Stimulated activated CD8-positive, alpha-beta memory T cell treated with anti-CD3 and anti-CD28 coated beads, Interleukin-15, amount 100 ng/mL, for 24 hours (primary cell): Measurements from ENCODE around the gene PSMA7.
"Not testable (repeated sequence)": the region's sequence is repeated elsewhere in the genome, so short reads cannot be mapped to it uniquely, and the experiment has no call there.

Experiments
- DNase-seq: peaks from one replicate; pipeline ENCODE4 v3.0.0-alpha.2; 2020; ENCODE audit warnings: low read depth

Gene PSMA7

DNA sequence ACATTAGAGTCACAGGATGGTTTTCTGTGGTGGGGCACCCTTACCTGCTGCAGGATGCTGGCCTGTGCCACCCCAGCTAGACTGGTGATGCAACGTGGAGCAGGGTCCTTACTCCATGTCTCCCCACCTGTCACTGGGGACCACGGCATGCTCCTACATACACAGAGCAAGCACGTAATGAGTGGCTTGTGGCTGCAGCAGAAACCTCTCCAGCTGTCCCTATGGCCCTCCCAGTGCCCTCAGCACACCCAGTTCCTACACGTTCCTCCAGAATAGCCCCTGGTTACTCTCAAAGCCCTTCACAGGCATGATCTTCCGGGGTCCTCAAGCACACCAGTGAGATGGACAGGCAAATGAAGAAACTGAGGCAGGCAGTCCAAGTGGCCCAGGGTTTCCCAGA, 24.1 kb downstream of the PSMA7 start:
- DNase-seq = no peak

DNA sequence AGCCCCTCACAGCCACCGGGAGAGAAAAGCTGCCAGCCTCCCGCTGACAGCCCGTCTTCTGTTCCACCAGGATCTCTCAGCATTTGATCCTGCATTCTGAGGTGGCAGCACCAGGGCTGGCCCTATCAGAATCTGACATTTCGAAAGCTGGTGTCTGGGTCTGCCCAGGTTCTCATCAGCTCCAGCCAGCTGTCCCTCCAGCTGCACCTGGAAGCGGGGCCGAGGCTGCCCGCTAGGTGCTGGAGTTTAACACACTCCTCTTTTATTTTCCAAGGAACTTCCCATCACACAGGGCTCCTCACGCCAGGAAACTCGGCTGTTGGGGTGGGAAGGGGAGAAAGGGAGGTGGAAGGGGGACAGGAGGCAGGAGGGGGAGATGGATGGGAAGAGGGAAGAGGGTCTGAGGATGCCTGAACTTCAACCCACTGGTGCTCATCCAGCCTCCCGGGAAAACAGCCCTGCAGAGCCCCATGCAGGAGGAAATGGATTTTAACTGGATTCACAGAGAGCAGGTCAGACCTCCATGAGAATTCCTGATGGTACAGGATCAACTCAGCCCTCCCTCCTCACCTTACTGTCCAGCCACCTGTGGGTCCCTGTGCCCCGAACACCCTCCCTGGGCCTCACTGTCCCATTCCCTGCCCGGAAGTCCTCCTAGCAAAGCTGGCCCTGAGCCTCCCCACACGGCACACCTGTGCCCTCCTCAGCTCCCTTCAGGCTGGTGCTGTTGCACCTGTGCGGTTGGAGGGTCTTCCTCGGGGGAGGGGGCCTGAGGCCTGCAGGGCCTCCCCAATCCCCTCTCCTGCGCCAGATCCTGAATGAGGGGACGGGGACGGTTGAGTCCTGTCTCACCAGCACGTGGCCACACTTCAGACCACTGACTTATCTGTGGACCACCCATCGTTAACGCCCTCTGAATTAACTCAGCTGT, 24.8 kb downstream of the PSMA7 start:
- no peak for DNase-seq

DNA sequence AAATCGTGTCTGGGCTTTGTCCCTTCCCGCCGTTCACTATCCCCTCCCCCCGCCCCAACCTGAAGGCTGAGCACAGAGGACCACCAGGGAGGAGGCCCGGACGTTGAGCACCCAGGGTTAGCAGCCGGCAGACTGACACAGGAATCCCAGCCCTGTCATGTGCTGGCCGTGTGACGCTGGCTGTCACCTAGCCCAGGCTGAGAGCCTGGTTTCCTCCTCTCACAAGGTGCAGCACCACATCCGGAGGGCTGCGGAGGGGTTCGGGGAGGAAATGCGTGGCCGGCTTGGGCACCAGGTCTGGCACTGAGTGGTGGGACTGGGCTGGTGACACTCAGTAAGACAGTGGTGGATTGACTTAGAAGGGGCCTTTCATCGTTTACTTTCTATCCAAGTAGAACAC, 25.5 kb downstream of the PSMA7 start:
- no peak for DNase-seq

DNA sequence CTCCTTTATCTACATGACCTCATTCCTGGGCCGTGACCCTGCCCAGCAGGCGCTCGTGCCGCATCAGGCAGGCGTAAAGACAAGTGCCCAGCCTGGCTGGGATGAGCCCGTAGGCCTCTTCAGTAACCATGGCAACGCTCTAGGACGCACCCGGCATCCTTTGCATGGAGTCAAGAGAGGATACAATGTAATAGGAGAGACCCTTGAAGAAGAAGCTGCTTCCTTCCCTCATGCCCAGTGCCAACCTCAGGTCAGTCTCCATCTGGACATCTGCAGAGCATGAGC, 25.9 kb downstream of the PSMA7 start:
- DNase-seq = no peak

DNA sequence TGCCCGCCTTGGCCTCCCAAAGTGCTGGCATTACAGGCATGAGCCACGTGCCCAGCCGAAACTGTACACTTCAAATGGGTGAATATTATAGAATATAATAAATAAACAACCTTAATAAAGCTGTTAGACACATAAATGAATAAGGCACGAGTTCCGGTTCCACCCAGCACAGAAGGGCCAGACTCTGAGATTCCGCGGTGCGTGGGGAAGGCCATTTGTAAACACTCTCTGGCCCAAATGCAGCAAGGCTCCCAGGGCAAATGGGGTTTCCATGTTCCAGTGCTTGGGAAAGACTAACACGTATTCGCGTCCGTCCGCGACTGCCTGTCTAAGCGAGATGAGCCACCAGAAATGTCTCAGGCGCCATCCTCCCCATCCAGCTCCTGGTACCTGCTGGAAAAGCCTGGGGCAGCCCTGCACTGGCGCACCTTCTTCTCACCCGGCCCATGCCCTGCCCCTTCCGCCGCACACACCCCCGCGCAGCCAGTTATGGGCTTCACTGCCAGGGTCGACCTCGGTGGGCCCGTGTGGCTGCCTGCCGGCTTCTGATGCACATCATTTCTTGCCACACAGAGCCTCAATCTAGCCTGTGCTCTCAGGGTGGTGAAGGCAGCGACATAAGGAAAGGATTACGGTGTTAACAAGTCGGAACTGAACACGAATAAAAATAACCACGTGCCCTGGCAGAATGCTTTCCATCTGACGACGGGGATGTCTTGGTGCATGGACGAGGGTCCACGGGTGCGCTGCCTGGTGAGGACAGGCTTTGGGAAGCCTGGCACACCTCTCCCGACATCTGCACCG, 26.4 kb downstream of the PSMA7 start:
- no peak for DNase-seq

DNA sequence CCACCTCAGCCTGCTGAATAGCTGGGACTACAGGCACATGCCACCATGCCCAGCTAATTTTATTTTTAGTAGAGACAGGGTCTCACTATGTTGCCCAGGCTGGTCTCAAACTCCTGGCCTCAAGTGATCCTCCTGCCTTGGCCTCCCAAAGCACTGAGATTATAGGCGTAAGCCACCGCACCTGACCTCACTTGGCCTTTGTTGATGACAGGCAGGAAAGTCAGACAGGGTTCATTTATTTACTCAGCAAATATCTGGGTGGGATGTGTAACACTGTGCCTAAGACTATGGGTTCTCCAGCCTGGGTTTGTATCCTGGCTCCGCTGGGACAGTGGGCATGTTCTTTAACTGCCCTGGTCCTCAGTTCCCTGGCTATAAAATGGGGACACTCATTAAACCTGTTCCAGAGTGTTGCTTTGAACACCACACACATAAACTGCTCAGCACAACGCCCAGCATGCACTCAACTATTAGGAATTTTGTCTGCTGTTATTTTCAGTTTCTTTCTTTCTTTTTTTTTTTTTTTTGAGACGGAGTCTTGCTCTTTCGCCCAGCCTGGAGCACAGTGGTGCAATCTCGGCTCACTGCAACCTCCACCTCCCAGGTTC, 27.3 kb downstream of the PSMA7 start:
- DNase-seq = not testable (repeated sequence)

DNA sequence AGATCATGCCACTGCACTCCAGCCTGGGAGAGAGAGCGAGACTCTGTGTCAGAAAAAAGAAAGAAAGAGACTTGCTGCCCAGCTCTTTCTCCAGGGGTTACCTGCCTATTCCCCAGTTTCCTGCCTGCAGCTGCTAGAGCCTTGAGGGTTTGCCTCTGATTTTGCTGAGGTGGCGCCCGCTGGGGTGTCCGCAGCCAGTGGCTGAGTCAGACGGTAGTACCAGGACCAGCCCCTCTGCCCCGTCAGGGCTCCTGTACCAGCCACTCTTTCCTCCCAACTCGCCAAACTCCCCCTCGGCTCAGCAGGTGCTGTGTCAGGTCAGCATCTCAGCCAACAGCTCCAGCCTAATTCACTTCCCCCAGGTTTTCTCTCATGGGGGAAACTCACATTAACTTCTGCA, 28.3 kb downstream of the PSMA7 start:
- no peak for DNase-seq

DNA sequence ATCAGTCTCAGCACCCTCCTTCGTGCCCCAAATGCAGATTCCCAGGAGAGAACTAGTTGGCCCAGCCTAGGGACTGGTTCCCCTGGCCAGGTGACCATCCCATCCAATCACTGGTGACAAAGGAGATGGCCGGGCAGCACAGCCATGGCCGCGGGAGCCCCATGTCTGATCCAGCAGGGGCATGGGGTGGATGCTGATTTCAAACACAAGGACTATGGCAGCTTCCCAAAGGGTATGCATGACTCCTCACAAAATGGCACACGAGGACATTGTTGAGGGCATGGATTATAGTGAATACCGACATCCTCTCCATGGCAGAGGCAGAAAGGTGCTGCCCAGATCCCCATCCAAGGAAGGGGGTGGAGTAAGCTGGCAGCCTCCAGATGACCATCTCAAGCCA, 30.8 kb downstream of the PSMA7 start:
- no peak for DNase-seq

DNA sequence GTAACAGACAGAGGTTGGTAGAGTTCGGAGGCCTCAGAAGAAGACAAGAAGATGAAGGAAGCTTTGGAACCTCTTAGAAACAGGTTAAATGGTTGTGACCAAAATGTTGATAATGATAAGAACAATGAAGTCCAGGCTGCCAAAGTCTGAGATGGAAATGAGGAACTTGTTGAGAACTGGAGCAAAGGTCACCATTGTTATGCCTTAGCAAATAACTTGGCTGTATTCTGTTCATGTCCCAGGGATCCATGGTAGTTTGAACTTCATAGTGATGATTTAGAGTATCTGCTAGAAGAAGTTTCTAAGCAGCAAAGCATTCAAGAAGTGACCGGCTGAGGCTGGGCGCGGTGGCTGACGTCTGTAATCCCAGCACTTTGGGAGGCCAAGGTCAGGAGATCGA, 32.0 kb downstream of the PSMA7 start:
- DNase-seq = no peak

DNA sequence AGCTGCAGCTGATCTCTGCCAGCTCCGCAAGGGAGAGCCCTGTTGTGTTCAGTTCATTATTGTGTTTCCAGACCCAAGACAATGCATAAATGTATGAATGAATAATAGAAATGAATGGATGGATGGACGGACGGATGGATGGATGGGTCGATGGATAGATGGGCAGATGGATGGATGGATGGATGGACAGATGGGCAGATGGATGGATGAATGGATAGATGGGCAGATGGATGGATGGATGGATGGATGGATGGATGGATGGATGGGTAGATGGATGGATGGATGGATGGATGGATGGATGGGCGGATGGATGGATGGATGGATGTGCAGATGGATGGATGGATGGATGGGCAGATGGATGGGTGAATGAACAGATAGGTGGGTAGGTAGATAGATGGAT, 37.6 kb downstream of the PSMA7 start:
- no peak for DNase-seq

DNA sequence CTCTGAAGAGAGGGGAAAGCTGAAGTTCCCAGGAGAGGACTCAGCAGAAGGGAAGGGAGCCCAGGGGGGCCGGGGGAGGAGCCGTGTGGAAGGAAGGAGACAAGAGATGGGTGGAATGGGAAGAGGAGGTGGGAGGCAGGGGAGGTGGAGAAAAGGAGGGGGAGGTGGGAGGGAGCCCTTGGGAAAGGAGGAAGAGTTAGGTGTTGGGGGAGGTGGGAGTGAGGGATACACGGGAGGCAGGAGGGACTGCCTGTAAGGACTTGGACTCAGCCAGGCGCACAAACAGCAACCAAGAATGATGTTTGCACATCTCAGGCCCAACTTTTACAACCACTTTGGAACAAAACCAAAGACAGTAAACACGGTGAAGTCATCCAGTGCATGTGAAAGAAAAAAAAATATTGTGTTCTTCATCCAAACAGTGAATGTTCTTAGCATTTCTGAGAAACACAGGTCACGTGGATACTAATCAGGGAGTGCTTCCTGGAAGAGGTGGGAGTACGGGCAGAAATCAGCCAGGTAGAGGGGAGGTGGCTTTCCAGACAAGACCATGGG, 38.3 kb downstream of the PSMA7 start:
- DNase-seq = no peak

DNA sequence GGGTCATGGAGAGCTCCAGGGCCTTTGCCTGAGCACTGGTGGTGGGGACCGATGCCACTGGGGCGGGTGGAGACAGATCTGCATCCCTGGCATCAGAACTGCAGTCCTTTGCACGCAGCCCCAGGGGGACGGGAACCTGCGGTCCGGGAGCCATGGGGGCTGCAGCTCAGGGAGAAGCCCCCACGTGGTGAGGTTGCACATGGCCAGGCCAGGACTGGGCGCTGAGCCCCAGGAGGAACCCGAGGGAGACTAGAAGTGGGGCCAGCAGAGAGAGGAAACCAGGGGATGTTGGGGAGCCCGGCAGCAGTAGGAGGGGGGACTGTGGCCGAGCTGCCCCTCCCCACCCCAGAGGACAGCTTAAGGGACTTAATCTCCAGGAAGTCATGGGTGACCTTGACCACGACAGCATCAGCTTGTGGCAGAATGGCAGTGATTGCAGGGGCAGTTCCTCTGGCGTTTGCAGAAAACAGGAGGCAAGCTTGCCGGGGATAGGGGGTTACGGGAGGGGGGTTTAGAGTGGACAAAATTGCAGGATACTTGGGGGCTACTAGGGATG, 38.9 kb downstream of the PSMA7 start:
- DNase-seq = no peak

DNA sequence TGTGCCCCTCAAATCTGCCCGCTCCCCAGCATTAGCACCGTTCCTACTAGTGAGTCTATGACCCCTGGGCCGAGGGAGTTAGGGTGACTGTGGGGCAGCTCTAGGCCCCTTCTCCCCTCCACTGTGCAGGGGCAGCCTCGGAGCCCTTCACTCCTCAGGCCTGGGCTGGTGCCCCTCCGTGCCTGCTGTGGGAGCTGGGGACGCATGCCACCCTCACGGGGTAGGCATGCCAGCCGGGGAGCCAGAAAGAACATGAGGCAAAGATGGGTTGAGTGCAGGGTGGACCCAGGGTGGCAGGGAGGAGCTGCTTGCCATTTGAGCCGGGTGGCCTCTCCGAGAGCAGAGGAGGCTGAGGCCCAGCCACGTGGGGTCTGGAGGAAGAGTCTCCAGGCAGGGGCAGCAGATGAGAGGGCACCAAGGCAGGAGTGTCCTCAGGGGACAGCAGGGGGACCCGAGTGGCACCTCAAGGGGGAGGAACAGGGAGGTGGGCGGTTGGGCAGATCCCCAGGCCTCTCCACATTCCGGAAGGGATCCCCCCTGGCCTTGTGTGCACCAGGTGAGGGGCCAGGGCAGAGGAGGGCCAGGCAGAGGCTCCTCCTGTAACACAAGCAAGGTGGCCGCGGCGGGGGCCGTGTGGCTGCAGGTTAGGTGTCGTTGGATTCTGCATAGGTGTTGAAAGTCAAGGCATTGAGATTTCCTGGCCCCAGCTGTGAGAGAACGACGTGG, 39.5 kb downstream of the PSMA7 start:
- DNase-seq = no peak

DNA sequence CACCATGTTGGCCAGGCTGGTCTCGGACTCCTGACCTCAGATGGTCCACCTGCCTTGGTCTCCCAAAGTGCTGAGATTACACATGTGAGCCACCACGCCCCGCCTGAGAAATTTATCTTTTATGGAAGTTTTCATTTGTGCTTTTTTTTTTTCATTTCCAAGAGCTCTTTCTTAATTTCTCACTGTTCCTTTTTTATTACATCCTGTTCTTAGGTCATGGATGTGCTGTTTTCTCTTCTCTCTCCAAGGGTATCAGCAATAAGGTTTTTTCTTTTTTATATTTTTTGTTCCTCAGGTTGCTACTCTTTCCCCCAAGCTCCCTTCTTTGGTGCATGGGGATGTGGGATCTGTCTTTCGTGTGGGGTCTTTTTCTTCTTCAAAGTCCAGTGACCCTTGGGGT, 42.1 kb downstream of the PSMA7 start:
- no peak for DNase-seq

DNA sequence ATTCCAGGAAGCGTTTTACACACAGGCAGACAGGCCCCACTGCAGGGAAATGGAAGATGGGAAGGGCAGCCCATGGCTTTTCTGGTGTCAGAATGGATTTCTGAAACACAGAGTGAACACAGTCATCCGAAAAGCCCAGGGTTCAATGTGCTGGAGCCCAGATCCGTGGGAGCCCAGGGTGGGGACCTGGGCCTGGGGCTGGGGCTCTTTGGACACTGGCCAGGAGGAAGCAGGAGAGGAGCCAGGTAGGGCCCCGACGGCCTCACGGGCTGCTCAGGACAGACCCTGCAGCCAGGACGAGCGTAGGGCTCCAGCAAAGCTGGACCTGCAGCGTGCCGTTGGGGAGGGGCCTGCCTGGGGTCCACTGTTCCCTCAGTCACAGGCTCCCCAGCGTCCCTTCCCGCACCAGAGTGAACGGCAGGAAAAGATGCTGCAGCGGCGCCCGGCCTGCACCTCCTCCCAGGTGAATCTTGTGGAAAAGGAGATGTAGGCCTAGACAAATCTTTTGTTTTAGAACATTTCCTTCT, 45.2 kb downstream of the PSMA7 start:
- no peak for DNase-seq

DNA sequence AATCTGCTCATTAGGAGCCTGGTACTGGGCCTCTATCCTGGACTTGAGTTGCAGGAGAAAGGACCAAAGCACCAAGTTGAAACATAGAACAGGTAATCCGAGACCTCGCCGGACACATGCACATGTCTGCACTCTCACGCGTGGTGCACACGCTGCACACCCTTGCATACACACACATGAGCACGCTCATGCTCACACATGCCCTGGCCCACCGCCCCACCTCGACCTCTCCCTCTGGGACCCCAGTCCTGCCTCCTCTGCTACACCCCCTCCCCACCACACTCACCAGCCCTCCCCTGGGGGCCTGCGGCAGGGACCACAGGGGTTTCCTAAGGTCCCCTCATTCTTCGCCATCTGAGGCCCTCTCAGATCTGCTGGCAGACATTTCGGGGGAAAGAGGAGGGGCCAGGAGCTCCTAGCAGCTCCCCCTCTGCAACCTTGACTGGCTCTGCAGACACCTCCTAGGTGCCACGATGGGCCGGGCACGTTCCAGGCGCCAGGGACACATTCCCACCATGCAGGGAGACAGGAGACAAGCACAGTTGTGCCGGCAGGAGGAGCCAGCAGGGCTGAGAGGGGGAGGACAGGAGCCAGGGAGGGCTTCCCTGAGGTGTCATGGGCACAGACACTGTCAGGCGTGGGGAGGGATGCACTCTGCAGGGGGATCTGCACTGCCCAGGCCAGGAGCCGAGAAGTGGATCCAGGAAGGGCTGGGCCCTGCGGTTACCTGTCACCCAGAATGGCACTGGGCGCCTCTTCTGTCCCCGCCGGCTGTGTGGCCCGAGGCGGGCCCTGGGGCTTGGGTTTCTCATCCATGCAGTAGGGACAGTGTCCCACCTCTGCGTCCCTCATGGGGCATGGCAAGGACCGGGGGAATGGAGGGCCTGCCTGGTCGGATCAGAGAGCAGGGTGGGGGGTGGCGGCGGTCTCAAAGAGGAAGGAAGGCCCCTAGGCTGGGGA, 46.5 kb downstream of the PSMA7 start:
- no peak for DNase-seq

DNA sequence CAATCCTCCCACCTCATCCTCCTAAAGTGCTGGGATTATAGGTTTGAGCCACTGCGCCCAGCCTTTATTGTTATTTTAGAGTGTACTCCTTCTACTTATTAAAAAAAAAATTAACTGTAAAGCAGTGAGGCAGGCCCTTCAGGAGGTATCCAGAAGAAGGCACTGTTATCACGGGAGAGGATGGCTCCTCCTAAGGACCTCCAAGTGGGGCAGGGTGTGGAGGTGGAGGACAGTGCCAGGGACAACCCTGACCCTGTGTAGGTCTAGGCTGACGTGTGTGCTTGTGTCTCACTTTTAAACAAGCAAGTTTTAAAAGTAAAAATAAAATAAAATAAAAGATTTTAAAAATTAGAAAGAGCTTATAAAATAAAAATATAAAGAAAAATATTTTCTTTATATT, 53.8 kb downstream of the PSMA7 start:
- no peak for DNase-seq

DNA sequence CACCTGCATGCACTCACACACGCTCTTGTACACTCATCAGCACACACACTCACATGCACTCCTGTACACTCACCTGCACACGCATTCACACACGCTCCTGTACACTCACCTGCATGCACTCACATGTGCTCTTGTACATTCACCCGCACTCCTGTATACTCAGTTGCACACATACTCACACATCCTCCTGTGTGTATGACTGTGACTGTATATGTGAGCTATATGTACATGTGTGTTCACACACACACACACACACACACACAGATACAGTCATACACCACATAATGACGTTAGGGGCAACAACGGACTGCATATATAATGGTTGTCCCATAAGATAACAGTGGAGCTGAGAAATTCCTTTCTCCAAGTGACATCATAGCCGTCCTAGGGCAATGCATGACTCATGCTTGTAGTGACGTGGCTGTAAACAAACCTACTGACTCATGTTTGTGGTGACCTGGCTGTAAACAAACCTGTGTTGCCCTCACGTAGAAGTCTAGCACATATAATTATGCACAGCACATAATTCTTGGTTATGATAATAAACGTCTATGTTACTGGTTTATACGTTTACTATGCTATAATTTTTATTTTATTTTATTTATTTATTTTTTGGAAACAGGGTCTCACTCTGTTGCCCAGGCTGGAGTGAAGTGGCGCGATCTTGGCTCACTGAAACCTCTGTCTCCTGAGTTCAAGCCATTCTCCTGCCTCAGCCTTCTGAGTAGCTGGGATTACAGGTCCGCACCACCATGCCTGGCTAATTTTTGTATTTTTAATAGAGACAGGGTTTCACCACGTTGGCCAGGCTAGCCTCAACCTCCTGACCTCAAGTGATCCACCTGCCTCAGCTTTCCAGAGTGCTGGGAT, 54.7 kb downstream of the PSMA7 start:
- no peak for DNase-seq

DNA sequence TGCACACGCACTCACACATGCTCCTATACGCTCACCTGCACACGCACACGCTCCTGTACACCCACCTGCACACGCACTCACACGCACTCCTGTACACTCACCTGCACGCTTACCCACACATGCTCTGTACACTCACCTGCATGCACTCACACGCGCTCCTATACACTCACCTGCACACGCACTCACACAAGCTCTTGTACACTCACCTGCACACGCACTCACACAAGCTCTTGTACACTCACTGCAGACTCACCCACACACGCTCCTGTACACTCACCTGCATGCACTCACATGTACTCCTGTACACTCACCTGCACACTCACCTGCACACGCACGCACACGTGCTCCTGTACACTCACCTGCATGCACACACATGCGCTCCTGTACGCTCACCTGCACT, 55.6 kb downstream of the PSMA7 start:
- DNase-seq = no peak
